ENCODE data around the gene MAP7D2.

DNA sequence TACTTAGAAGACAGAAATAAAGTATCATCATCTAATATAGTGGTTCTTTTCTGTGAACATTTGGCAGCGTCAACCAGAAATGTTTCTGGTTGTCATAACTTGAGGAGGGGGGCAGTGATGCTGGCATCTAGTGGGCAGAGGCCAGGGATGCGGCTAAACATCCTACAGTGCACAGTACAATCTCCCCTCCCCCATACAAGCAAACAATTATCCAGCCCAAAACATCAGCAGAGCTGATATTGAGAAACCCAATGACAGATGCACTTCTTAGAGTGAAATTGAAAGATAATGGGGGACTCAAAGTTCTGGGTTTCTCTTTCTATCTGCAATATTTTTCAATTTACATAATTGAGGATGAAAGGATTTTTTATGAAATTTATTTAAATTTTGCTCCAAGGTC is 26.9 kb upstream of the MAP7D2 start:
- TF ChIP-seq, protein P1, sequence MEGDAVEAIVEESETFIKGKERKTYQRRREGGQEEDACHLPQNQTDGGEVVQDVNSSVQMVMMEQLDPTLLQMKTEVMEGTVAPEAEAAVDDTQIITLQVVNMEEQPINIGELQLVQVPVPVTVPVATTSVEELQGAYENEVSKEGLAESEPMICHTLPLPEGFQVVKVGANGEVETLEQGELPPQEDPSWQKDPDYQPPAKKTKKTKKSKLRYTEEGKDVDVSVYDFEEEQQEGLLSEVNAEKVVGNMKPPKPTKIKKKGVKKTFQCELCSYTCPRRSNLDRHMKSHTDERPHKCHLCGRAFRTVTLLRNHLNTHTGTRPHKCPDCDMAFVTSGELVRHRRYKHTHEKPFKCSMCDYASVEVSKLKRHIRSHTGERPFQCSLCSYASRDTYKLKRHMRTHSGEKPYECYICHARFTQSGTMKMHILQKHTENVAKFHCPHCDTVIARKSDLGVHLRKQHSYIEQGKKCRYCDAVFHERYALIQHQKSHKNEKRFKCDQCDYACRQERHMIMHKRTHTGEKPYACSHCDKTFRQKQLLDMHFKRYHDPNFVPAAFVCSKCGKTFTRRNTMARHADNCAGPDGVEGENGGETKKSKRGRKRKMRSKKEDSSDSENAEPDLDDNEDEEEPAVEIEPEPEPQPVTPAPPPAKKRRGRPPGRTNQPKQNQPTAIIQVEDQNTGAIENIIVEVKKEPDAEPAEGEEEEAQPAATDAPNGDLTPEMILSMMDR (conservative IDR thresholded peaks at IDR 0.05; ENCODE audit: low read depth, low read length): no peak
- TF ChIP-seq FOS (IDR thresholded peaks at IDR 0.05; ENCODE audit: low read depth, low read length) (no peak), POLR2A (IDR thresholded peaks at IDR 0.05; ENCODE audit: low read depth, low read length) (no peak), CEBPB (IDR thresholded peaks at IDR 0.05; ENCODE audit: low read depth, low read length) (no peak), BHLHE40 (IDR thresholded peaks at IDR 0.05; ENCODE audit: low read depth, low read length) (no peak), MXI1 (IDR thresholded peaks at IDR 0.05; ENCODE audit: borderline replicate concordance, low read depth, low read length) (no peak), RAD21 (IDR thresholded peaks at IDR 0.05; ENCODE audit: low read length) (no peak)

Measured in IMR-90 (cell line).